PFSK-1 (cell line): ENCODE results near the gene STXBP1.

Experiments used
- FOXP2 ChIP-seq: optimal IDR thresholded peaks from 2 replicates; pipeline ENCODE3; 2011; ENCODE audit warnings: borderline replicate concordance, control low read depth, inconsistent platforms; ENCODE audit not compliant: insufficient read depth; ENCODE audit errors: extremely low read length, extremely low read depth
- POLR2AphosphoS5 ChIP-seq: IDR thresholded peaks from 2 replicates; pipeline ENCODE4 v1.6.1; 2012; ENCODE audit warnings: low read depth, mild to moderate bottlenecking, control low read depth, low read length, moderate library complexity
- SIN3A ChIP-seq: IDR thresholded peaks from 2 replicates; pipeline ENCODE4 v1.6.1; 2012; ENCODE audit warnings: mild to moderate bottlenecking, low read length, moderate library complexity, borderline replicate concordance; ENCODE audit not compliant: insufficient read depth
- TAF1 ChIP-seq: IDR thresholded peaks from 2 replicates; pipeline ENCODE4 v1.6.1; 2012; ENCODE audit warnings: low read length, control low read depth, borderline replicate concordance; ENCODE audit not compliant: insufficient read depth
- TF ChIP-seq, protein P1 (sequence below), 2 experiments: IDR thresholded peaks; 2 replicates each; pipeline versions ENCODE4 v1.6.1 to v1.8.0; 2011 to 2012; ENCODE audit warnings: low read depth in 2 of 2, low read length in 2 of 2, control low read depth in 1 of 2, inconsistent platforms in 1 of 2, mild to moderate bottlenecking in 1 of 2, moderate library complexity in 1 of 2; ENCODE audit not compliant: insufficient read depth in 1 of 2

Gene STXBP1

DNA sequence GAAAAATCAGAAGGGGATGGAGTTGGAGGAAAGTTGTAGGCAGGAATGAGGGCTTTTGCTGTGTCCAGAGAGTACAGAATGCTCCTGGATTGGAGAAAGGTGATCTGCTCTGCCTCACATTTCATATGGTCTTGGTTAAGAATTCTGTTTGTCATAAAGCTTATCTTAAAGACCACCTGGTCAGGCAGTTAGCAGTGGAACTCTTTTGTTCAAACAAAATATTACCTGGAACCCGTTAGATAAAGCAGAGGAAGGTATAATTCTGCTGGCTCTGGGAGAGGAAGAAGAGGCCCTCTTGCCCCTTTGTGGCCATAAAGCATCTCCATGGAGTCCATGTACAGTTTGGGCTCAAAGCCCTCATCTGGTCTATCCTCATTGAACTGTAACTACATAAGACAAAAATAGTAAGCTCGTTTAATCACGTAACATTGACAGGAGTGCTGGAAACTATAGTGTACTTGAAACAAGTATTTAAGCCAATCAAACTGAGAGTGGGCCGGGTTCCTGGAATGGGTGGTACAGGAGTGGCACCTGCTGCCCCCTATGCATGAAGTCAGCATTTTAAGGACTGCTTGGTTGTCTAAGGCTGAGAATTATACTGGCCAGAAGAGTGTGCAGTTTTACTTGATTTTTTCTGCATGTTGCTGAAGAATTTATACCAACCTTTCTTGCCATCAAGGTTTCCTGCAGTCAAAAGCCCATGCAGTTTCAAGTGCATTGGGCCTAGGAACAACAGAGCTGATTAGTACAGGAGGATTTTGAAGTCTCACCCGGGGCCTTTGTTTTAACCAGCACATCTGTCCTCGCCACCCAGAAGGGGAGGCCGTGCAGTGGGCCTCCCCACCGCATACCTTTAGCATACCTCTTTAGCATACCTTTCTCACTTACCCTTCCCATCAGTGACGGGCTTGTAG is 39.9 kb downstream of the STXBP1 start:
- TF ChIP-seq POLR2AphosphoS5, result no peak
- no peak for TF ChIP-seq SIN3A
- TF ChIP-seq, protein P1, sequence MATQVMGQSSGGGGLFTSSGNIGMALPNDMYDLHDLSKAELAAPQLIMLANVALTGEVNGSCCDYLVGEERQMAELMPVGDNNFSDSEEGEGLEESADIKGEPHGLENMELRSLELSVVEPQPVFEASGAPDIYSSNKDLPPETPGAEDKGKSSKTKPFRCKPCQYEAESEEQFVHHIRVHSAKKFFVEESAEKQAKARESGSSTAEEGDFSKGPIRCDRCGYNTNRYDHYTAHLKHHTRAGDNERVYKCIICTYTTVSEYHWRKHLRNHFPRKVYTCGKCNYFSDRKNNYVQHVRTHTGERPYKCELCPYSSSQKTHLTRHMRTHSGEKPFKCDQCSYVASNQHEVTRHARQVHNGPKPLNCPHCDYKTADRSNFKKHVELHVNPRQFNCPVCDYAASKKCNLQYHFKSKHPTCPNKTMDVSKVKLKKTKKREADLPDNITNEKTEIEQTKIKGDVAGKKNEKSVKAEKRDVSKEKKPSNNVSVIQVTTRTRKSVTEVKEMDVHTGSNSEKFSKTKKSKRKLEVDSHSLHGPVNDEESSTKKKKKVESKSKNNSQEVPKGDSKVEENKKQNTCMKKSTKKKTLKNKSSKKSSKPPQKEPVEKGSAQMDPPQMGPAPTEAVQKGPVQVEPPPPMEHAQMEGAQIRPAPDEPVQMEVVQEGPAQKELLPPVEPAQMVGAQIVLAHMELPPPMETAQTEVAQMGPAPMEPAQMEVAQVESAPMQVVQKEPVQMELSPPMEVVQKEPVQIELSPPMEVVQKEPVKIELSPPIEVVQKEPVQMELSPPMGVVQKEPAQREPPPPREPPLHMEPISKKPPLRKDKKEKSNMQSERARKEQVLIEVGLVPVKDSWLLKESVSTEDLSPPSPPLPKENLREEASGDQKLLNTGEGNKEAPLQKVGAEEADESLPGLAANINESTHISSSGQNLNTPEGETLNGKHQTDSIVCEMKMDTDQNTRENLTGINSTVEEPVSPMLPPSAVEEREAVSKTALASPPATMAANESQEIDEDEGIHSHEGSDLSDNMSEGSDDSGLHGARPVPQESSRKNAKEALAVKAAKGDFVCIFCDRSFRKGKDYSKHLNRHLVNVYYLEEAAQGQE (IDR thresholded peaks at IDR 0.05; ENCODE audit: insufficient read depth in 1 of 2, low read depth in 2 of 2, low read length in 2 of 2), result no peak
- TF ChIP-seq TAF1, result no peak
- no peak for TF ChIP-seq FOXP2

GRCh38 chr9:127652733-127653132 is 40.7 kb downstream of the STXBP1 start:
- TF ChIP-seq FOXP2 (no peak), SIN3A (no peak), TAF1 (no peak), POLR2AphosphoS5 (no peak)
- TF ChIP-seq, protein P1 (IDR thresholded peaks at IDR 0.05; ENCODE audit: insufficient read depth in 1 of 2, low read depth in 2 of 2, low read length in 2 of 2), result no peak

DNA sequence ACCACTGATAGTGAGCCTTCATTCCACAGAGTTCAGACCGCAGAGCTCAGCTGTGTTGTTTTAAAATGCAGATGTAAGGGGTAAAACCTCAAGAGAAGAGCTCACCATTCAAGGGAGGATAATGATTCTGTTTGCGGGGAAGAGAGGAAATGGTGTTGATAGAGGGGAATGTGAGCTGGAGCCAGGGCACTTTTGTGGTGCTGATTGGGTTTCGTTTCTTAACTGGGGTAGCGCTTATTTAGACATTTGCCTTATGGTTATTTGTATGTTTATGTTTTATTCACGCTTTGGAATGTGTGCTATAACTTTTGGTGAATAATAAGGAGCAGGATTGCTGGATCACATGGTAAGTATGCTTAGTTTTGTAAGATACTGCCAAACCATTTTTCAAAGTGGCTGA is 42.5 kb downstream of the STXBP1 start:
- TF ChIP-seq POLR2AphosphoS5, result no peak
- no peak for TF ChIP-seq SIN3A
- no peak for TF ChIP-seq TAF1
- no peak for TF ChIP-seq FOXP2
- TF ChIP-seq, protein P1 (IDR thresholded peaks at IDR 0.05; ENCODE audit: insufficient read depth in 1 of 2, low read depth in 2 of 2, low read length in 2 of 2), result no peak

- TF ChIP-seq SIN3A (no peak), TAF1 (no peak), FOXP2 (no peak)
Observed at GRCh38 chr9:127658428-127658827, 46.4 kb downstream of the STXBP1 start.

DNA sequence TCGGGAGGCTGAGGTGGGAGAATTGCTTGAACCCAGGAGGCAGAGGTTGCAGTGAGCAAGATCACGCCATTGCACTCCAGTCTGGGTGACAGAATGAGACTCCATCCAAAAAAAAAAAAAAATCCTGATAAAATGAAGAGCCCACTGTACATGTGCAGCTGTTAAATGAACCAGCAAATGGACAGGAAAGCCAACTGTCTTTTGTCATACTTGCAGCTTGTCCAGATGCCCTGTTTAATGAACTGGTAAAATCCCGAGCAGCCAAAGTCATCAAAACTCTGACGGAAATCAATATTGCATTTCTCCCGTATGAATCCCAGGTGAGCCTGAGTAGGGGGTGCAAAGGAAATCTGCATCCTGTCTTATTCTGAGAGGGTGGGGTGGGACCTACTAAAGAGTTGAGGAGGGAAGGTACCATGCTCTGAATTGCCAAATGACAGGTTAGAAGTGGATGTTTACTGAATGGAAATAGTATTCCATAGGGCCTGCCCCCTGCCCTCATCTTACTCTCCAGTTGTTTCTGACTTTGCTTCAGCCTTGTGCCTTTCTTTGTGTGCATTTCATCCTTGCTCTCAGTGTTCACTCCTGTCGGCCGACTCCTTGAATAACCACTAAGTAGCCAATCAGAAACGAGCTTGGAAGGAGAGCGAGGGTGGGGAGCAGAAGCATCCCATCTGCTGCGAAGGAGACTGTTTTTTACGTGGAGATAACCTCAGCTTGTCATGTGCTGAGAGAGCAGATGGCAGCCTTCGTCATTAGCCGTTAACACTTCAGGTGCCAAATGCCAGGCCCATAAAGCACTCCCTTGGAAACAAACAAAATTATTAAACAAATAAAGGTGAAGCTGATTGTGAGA is 49.0 kb downstream of the STXBP1 start:
- TF ChIP-seq POLR2AphosphoS5 (no peak), SIN3A (no peak), TAF1 (no peak), FOXP2 (no peak)
- TF ChIP-seq, protein P1 (IDR thresholded peaks at IDR 0.05; ENCODE audit: insufficient read depth in 1 of 2, low read depth in 2 of 2, low read length in 2 of 2), result no peak
